NCI-H524 (cell line): ENCODE results near the gene SAMD4A.

Experiments used
- DNase-seq, 2 experiments: peaks; one replicate each; lab custom pipeline; 2025; lab: John Stamatoyannopoulos, UW

The SAMD4A gene

DNA sequence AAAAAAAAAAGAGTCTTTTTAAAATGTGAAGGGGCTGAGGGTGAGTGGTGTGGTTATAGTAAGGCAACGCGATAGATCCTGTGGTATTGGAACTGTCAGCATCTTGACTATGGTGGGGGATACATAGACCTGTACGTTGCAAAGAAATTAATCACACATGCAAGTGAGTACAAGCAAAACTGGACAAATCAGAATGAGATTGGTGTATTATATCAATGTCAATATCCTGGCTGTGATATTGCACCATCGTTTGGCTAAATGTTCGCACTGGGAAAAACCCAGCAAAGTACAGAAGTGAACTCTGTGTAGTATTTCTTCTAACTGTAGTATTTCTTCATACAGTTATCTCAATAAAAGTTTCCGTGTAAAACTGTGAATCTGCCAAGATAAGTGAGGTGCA, 267.8 kb downstream of the SAMD4A start:
- no peak for DNase-seq

DNA sequence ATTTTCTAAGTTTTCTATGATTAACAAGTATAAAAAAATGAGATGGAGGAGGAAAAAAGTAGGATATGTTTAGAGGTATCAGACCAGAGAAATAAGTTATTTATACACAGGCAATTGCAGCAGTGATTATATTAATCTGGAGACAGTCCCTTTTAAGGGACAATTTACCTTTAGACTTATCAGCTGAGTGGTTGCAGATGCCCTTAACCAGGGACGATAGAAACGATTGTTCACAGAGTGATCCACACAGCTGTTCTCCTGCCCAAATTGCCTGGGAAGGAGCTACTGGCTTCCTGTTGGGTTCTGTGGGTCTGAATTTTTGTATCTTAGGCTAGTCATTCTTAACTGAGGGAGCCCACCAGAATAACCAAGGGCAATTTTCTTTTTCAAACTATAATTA, 269.3 kb downstream of the SAMD4A start:
- DNase-seq = no peak

DNA sequence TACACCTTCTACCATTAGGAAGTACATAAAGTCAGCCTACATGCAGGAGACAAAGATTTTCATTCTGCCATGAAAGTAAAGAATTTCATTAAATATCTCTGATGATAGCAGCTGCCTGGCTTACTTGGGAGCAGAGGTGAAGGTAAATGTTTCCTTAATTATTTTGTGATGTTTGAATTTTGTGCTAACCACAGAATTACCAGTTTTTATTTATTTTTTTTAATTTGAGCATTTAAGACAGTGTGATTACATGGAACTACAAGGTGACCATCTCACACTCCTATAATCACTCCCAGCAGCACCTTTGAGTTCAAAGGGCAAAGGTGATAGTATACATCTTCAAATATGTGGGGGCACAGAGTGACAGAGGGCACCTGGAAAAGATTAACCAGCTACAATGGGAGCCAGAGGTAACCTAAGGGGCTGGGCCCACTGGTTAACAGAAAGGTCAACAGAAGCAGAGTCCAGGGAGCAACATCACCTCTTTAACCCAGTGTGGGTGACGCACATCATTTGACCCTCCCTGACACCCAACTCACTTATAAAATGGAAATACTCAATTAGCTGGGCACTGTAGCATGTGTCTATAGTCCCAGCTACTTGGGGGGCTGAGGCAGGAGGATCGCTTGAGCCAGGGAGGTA, 270.7 kb downstream of the SAMD4A start:
- DNase-seq = no peak

DNA sequence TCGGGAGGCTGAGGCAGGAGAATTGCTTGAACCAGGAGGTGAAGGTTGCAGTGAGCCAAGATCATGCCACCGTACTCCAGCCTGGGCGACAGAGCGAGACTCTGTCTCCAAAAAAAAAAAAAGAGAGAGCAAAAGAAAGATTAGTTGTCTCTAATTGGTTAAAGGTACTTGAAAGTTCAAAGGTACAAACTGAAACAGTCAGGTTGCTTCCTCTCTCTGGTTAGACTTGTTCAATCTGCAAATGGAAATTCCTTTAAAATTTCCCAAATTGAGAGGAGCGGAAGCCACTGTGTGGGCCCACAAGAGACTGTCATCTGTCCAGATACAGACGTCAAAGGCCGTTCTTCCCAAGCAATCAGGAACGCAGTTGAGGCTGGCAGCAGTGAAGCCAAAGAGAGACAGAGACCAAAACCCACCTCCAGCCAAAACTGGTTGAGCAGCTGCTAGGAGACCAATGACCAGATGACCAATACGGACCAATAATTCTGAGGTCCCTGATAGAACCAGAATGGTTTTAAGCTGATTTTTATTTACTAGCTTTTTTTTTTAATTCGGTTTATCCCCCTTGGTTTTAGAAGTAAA, 272.1 kb downstream of the SAMD4A start:
- no peak for DNase-seq

DNA sequence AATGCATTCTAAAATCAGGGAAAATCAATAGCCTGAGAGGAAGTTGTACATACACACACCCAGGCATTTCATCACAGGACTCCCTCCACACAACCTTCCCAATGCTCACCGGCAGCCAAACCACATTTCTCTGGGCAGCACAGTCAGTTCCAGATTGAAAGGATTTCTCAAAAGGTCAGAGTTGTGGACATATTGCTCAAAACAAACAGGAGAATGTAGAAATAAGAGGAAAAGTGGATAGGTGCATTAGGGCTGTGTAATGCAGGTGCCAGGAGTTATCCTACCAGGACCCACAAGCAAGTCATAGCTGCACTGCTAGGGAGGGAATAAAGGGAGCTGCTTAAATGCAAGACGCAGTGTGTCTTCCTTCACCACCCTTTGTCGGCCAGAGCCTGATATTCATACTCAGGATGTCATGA, 272.8 kb downstream of the SAMD4A start:
- DNase-seq = no peak

GRCh38 chr14:54840336-54840735, 273.4 kb downstream of the SAMD4A start:
- no peak for DNase-seq

- DNase-seq = no peak
Measured at GRCh38 chr14:54840798-54841197, 273.9 kb downstream of the SAMD4A start.
